ENCODE results near the gene NEURL3.

DNA sequence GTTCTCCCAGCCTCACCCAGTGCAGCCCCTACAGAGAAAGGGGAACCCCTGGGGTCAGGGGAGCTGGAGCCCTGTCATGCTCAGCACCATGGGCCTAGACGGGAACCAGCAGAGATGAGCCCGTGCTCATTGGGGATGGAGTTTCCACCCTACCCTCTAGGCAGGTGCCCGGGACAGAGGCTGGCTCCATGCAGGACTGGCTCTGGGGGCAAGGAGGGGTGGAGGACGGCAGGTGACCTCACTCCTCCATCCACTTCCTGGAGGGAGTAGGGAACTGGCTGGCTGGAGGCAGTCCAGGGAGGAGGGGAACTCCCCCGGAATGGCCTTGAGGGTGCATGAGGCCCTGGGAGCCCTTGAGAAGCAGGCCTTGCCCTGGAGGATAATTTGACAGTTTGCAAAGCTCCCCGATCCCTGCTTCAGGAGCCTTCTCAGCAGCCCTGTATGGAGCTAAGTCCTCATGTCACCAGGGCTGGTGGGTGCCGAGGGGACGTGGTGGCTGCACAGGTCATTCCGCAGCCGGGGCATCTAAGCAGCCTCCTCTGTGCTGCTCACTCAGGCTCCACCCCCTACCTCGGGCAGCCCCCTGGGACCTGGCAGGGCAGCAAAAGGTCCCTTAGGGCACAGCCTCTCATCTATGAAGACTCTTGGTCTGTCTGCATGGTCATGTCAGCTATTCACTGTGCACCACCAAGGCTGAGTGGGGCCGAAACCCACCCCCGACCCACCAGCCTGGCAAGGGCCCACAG is 2.1 kb downstream of the NEURL3 start:
- no peak for TF ChIP-seq ZNF530 (tag by site-specific recombination; IDR thresholded peaks at IDR 0.05; ENCODE audit: low read depth)
- TF ChIP-seq ZBTB8A (tag by site-specific recombination; IDR thresholded peaks at IDR 0.05) = no peak
- no peak for TF ChIP-seq ZNF202 (tag by site-specific recombination; IDR thresholded peaks at IDR 0.05; ENCODE audit: borderline replicate concordance)
- no peak for TF ChIP-seq ZNF211 (tag by site-specific recombination; IDR thresholded peaks at IDR 0.05; ENCODE audit: low read depth)
- TF ChIP-seq, protein P1, sequence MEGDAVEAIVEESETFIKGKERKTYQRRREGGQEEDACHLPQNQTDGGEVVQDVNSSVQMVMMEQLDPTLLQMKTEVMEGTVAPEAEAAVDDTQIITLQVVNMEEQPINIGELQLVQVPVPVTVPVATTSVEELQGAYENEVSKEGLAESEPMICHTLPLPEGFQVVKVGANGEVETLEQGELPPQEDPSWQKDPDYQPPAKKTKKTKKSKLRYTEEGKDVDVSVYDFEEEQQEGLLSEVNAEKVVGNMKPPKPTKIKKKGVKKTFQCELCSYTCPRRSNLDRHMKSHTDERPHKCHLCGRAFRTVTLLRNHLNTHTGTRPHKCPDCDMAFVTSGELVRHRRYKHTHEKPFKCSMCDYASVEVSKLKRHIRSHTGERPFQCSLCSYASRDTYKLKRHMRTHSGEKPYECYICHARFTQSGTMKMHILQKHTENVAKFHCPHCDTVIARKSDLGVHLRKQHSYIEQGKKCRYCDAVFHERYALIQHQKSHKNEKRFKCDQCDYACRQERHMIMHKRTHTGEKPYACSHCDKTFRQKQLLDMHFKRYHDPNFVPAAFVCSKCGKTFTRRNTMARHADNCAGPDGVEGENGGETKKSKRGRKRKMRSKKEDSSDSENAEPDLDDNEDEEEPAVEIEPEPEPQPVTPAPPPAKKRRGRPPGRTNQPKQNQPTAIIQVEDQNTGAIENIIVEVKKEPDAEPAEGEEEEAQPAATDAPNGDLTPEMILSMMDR (tag by site-specific recombination; IDR thresholded peaks at IDR 0.05) = no peak
- TF ChIP-seq TCF7L2 (IDR thresholded peaks at IDR 0.05; ENCODE audit: borderline replicate concordance, low read depth, low read length) = no peak
- no peak for TF ChIP-seq ZBTB17 (tag by site-specific recombination; IDR thresholded peaks at IDR 0.05)

Data from HEK293 (cell line).